COLO668 (cell line): ENCODE data around the gene CFAP46.

Experiments
- DNase-seq: peaks from one replicate; lab custom pipeline; 2025; ENCODE audit not compliant: unreplicated experiment; lab: John Stamatoyannopoulos, UW

The CFAP46 gene

DNA sequence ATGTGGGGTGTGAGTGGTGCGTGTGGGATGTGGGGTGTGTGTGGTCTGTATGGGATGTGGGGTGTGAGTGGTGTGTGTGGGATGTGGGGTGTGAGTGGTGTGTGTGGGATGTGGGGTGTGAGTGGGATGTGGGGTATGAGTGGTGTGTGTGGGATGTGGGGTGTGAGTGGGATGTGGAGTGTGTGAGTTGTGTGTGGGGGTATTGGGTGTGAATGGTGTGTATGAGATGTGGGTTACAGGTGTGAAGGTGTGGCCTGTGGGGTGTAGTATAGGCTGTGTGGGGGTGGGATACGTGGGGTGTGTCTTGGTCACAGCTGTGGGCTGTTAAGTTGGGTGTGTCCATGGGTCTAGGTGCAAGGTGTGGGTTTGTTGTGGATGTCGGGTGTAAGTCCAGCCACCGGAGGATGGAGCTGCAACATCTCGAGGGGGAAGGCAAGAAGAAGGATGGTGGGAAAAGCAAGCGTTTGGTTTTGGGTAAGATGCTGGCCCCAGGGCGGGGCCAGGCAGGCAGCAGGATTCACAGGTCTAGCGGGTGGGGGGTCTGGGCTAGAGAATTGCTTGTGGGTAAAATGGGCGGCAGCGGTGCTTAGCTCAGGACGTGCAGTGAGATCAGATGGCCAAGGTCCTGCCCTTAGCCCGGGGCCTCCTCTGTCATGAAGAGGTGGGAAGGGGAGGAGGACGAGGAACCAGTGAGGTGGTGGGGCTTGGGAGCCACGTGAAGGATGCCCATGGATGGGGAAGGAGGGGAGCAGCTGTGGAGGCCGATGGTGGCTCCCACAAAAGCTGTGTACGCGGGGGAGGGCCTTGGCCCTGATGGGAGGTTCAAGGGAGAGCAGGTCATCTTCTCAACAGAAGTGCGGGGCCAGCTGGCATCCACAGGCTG lies 60.1 kb downstream of the CFAP46 start:
- no peak for DNase-seq

DNA sequence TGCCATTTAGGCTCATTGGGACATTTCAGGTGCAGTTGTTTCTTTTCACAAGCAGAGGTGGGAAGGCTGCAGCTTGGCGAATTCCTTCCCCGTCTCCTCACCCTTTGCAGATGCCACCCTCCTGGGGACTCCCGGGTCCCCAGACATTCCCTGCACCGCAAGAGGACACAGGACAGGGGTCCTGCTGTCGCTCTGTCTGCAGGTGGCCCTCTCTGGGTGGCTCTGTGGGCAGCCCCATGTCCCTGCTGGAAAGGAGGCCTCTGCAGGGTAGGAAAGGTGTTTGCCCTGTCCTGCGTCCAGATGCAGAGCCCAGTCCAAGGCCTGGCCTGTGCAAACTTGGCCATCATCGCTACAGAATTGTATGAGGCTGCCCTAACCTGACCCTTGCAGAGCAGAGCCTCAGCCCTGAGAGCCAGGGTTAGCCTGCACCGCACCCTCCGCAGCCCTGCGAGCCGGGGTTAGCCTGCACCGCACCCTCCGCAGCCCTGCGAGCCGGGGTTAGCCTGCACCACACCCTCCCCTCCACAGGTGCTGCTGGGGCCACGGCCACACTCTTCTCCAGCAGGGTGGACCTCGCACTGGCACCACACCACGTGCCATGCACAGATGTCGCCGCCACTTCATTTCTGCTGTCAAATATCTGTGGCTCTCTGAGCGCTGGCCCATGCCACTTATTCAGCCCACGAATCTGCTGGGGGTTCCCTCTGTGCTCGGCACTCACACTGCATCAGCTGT lies 61.0 kb downstream of the CFAP46 start:
- DNase-seq: no peak

DNA sequence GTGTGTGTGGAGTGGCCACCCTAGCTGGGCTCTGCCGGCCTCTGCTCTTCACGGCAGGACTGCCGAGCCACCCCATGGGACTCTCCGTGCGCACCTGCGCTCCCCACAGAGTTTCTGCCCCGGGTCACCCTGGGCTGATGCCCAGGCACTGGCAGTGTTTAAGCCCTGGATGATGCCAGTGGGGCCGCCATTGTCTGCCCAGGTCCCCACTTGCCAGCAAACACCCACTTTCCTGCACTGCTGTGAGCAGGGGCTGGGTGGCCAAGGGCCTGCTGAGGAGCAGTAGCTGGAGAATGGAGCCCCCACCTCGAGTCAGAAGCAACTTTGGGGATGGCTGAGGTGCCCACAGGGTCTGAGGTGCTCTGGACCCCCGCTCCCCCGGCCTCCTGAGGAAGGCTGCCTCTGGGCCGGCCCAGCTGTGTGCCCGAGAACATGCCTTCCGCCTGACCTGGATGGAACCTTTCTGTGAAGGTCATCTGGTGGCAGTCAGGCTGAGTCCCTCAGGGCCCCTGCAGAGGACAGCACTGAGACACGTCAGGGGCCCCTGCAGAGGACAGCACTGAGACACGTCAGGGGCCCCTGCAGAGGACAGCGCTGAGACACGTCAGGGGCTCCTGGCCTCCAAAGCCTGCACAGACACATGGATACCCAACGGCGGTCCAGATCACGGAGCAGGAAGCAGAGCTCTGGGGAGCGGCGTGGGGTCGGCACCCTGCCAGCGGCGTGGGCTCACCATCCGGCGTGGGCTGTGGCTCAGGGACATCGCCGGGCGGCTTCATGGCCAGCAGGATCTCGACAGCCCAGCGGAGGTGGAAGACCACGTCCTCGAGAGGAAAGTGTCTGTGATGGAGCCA lies 62.0 kb downstream of the CFAP46 start:
- no peak for DNase-seq

DNA sequence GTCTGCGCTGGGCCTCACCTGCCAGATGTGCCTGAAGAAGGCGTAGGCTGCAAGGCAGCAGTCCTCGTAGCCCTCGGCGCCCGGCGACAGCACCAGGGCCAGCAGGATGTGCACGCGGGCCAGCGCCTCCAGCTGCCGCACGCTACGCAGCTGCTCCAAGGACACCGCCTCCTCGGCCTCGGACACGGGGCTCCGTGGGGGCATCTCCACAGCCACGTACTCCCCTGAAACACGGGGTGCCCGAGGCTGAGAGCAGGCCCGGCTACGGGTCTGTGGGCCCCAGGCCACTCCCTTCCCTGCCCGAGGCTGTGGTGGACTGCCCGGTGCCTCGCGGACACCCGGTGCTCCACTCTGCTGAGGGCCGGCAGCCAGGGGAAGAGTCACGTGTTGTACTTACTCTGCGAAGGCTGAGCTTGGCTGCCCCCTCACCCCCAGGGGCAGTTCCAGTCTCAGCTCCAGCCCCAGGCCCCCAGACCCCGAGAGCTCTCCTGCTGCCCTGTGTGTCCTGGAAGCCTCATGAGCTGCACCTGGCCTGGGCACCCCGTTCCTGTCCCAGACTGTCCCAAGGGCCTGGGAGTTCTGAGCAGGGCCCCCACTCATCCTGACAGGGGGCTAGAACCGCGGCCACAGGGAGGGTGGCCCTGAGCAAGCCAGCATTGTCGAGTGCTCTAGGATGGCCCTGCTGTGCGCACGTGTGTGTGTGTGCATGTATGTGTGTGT lies 62.8 kb downstream of the CFAP46 start:
- DNase-seq: no peak

DNA sequence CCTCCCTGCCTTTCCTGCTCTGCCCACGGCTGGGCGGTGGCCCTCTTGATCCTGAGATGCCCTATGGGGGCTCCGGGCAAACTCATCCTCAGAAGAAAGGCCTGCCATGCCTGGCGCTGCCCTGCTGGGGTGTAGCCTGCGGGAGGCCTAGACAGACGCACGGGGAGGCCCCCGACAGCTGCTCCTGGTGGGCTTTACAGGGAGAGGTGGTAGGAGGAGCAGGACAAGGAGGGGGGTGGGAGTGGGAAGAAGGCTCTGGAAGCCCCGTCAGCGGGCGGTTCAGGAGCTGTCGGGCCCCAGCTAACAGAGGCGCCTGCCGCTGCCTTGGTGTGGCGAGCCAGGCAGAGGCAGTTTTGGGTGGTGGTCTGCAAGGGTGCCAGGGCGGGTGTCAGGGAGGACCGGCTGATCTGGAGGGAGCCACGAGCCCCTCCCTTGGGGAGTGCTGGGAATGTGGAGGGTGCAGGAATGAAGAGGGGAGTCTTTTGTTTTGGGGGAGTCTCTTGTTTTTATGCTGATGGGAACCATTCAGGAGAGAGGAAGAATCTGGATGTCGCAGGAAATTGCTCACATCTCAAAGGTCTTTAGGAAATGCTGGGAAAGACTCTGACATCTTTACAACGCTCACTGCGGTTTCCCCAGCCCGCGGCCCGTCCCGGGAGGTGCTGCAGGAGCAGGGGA lies 63.5 kb downstream of the CFAP46 start:
- DNase-seq: no peak

DNA sequence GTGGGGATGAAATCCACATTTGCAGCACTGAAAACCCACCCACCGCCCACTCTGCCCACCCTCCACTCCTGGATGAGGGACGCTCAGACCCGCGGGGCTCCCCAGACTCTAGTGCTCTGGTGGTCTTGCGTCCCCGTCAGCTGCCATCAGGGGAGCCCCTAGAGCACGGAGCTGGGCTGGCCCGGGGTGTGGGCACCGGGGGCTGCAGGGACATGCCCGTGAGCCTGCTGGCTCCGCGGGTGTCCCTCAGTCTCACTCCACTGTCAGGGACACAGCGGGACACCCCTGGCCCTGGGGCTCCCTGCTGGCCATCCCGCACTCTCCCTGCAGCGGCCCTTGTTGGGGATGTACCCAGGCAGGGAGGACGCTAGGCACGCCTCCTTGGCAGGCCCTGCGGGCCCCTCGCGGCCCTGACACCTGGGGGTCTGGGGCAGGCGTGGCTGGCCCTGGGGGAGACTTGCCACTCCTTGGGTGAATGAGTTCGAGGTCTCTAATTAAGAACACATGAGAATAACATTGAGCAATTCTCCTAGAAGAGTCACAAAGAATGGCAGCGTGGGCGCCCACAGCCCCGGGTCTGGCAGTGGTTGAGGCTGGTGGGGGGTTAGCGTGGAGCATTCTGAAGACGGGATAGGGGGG lies 64.2 kb downstream of the CFAP46 start:
- DNase-seq: no peak

DNA sequence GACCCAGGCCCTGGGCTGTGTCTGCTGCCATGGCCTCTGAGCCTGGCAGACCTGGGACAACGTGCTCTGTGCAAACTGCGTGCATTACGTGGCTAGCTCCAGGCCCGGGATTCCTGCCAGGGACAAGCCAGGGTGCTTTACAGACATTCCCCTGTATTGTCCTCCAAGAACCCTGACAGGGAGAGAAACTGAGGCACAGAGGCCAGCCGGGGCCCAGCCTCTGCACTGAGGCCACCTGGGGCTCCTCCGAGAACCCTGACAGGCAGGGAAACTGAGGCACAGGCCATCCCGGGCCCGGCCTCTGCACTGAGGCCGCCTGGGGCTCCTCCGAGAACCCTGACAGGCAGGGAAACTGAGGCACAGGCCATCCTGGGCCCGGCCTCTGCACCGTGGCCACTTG lies 64.9 kb downstream of the CFAP46 start:
- no peak for DNase-seq

DNA sequence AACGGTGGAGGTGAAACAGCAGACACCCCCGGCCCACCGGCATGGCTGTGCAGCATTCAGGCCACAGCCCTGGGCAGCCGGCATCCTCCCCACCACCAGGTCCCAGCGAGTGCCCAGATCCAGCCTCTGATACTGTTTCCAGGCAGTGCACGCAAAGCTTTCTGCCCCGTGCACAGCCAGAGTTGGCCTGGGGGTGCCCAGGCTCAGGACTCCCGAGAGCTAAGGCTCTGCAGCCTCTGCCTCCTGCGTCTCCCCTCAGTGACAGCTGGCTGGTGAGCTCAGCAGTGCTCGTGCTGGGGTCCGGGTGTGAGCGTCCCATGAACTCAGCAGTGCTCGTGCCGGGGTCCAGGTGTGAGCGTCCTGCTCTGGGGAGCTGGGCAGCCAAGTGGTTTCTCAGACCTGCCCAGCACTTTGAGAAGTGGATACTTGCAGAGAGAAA lies 65.4 kb downstream of the CFAP46 start:
- DNase-seq: no peak

DNA sequence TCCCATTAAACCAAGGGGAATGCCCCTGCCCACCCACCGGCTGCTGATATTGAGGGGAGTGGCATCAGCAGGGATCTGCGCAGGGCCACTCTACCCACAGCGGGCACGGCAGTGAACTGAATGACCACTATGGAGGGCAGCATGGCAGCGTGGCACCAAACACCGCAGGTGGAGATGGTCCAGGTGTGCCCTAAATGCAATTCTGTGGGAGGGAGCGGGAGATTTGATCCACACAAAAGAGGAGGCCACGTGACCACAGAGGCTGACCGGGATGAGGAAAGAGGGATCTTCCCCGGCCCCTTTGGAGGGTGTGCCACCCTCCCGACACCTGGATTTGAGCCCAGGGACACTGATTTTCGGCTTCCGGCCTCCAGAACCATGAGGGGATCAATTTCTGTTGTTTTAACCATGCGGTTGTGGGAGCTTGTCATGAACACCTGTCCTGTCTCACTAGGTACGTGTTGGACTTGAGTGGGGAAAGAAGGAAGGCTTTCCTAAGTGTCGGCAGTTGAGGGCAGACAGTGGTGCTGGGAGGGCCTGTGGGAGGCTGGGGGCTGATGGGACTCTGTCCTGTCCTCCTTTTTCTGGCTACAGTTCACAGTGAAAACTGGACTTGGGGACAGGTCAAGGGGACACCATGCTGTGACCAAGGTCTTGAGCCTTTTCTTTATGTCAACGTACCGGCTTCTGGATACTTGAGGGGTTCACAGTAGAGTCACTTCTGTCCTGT lies 66.1 kb downstream of the CFAP46 start:
- no peak for DNase-seq

DNA sequence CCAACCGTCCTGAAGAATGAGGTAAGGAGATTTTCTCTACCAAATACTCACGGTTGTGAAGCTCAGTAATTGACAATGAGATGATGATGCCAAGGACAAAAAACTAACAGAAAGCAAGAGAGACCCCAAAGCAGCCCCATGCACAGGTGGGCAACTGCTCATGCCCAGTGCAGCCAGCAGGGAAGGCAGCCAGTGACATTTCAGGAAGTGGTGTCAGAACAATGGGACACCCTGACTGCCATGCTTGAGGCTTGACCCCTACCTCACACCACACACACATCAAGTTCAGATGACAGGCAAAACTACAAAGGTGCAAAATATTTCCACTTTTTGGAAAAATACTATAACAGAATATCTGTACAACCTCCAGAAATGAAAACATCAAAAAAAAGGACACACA lies 66.9 kb downstream of the CFAP46 start:
- no peak for DNase-seq

DNA sequence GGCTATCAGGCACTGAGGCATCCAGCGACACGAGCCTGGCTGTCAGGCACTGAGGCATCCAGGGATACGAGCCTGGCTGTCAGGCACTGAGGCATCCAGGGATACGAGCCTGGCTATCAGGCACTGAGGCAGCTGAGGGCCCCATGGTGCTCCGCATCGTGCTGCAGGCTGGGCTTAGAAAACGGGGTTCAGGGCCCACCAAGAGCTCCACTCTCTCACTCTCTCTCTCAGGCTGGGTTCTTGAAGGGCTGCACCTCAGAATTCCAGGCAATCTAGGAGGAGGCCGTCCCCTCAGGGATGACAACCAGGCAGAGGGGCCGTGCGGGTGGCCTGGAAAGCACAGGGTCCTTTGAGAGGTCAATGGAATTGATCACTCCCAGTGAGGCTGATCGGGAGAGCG lies 69.0 kb downstream of the CFAP46 start:
- no peak for DNase-seq

DNA sequence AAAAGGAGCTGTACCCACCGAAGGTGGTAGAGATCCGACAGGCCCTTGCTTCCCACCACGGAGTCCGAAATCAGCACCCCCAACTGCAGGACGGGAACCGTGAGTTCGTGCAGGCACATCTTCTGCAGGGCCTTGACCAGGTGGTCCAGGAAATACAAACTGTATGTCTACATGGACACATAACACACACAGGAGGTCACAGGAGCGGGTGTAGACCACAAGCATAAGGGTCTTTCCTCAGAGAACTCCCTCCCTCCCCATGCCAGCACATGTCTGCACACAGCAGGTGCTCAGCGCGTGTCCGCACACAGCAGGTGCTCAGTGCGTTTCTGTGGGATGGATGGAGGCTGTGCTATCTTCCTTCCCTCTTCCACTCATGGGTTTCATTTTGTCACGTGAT lies 69.7 kb downstream of the CFAP46 start:
- DNase-seq: no peak

DNA sequence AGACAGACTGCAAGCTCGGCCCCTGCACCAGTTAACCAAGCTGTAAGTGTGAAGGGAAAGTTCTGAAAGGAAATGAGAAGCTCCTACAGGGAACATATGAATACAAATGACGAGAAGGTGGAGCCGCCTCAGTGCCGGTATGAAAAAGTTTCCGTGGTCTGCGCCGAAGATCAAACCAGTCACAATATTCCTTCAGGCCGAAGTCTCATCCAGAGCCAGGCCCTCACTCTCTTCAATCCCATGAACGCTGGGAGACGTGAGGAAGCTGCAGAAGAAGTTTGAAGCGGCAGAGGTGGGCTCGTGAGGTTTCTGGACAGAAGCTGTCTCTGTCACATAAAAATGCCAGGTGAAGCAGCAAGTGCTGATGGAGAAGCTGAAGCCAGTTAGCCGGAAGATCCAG lies 71.9 kb downstream of the CFAP46 start:
- no peak for DNase-seq

DNA sequence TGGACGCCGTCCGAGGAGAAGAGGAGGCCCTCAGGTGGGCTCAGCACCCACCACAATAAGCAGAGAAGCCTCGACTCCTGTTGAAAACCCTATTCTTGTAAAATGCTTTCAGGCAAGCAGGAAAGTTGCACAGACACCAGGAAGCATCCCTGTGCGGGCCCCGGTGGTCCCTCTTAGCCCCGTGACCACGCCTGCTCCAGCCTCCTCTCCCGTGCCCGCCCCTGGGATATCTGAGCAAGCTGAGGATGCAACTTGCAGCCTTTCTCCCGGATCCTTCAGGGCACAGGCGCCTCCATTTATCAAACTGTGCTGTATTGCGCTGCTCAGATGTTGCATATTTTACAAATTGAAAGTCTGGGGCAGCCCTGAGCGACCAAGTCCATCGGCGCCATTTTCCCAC lies 72.7 kb downstream of the CFAP46 start:
- no peak for DNase-seq

DNA sequence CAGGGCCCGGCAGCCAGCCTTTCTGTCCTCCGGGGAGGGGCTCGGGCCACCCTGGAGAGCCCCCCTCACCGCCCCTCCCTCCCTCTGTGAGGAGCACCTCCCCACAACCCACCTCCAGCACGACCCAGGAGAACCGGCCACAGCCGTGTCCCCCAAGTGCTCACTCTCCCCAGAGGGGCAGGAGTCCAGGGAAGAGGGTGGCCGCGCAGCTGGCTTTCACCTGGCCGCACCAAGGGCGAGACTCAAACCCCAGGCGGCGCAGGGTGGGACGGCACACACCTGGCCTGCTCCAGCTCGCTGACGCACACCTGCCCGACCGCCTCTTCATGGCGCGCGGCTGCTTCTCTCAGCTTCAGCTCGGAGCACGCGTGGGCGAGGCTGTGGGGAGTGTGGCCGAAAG lies 73.4 kb downstream of the CFAP46 start:
- no peak for DNase-seq

DNA sequence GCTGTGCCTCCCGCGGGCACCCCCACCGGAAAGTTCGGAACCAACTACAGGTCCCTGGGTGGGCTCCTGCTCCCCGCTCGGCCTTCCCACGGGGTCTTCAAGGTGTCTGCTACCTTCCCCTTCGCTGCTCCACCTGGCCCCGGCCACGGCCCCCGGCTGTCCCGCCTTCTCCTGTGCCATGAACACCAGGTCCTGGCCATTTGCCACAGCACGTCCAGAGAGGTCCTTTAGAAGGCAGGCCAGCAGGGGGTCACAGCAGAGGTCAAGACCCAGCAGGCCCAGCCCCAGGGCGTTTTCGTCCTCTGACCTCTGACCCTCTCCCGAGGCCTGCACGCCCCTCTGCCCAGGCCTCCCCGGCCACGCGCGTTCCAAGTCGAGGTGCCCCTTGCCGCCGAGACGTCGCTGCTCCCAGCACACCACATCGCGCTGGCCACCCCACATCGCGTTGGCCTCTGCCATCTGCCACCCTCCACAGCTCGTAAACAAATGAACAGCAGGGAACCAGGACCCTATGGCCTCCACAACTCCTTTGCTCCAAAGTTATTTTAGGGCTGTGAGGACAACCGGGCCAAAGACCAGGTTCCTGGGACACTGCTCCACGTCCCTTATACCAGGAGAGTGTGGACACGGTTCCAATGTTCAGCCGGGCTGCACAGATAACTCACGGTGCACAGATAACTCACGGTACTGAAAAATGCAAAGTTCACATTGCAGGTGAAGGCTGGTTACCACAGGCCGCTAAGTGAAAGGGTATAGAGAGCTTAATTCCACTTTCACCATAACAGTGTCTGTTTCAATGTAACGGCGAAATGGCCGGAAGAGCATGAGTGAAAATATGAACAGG lies 74.3 kb downstream of the CFAP46 start:
- DNase-seq: no peak

DNA sequence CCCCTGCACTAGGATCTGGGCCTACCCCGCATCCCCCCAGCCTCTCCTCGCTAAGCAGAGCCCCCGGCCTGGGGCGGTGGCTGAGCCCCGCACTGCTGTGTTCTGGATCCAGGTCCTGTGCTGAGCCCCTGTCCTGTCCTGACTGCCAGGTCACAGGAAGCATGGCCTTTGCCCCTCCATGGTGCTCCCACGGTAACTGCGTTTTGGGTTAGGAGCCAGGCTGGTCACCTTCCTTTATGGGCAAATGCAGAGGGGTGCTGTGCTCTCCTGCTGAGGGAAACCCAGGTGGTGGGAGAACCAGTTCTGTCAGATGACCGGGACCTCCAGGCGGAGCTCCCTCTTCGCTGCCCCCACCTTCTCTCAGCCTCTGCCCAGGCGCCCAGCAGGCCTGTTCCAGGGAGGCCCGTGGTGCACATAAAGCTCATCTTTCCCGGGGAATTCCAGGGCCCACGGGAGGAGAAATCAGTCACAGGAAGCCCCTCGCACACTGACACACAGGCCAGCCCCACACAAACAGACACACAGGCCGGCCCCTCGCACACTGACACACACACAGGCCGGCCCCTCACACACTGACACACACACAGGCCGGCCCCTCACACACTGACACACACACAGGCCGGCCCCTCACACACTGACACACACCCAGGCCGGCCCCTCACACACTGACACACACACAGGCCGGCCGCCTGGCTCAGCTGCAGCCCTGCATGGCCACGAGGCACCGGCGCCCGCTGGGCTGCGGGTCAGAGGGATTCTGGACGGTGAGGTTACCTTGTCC lies 75.6 kb downstream of the CFAP46 start:
- no peak for DNase-seq
